K562 (cell line): Measurements from ENCODE around the gene NAA80. TPM values are rescaled to one million over a fixed set of nuclear protein-coding genes. Genes with fewer than 3 reads are reported as not detected.

Experiments
- ETV5 ChIP-seq: sonication (generic); formaldehyde crosslinking; IDR thresholded peaks from 2 replicates; pipeline ENCODE4 v1.4.0; 2020; ENCODE audit warnings: low read depth, mild to moderate bottlenecking, missing genetic modification reagents
- FIP1L1 ChIP-seq: fragments of 200-400 bp; formaldehyde crosslinking; IDR thresholded peaks from 2 replicates; pipeline ENCODE4 v1.6.1; 2018; ENCODE audit warnings: mild to moderate bottlenecking, low read depth, low read length; ENCODE audit not compliant: poor library complexity, severe bottlenecking
- MAFG ChIP-seq: fragments of 450-650 bp; conservative IDR thresholded peaks from 2 replicates; pipeline ENCODE4 v1.6.1; 2016; ENCODE audit warnings: missing genetic modification characterization, missing compliant biosample characterization
- NFRKB ChIP-seq: fragments of 450-650 bp; IDR thresholded peaks from 2 replicates; pipeline ENCODE4 v1.6.1; 2016; ENCODE audit warnings: low read depth
- SP1 ChIP-seq: sonication (generic); formaldehyde crosslinking; IDR thresholded peaks from 2 replicates; pipeline ENCODE4 v1.8.1; 2022; ENCODE audit warnings: mild to moderate bottlenecking, missing genetic modification reagents
- ZNF217 ChIP-seq: sonication (generic); formaldehyde crosslinking; IDR thresholded peaks from 2 replicates; pipeline ENCODE4 v1.8.0; 2022; ENCODE audit warnings: mild to moderate bottlenecking, missing genetic modification reagents
- ZNF311 ChIP-seq: fragments of 250-450 bp; sonication (Bioruptor Pico); IDR thresholded peaks from 2 replicates; pipeline ENCODE4 v1.4.0; 2020; ENCODE audit warnings: mild to moderate bottlenecking, moderate library complexity
- ZNF586 ChIP-seq: fragments of 450-650 bp; formaldehyde crosslinking; conservative IDR thresholded peaks from 2 replicates; pipeline ENCODE4 v1.4.0; 2020; ENCODE audit warnings: mild to moderate bottlenecking, moderate library complexity
- polyA plus RNA-seq, 8 experiments: library from polyadenylated mRNA; depleted of rRNA in 4 of 8; stranded (reverse) in 5 of 8; unstranded in 3 of 8; fragments of >200 nt; fragmentation: Nextera tagmentation in 2 of 8; fragmentation: Illumina TruSeq in 1 of 8; extraction: Ambion mirVana in 2 of 8; extraction: Trizol in 1 of 8; gene quantifications; 2 replicates each; pipeline versions ENCODE4 v1.2.1 to v1.2.3, GENCODE V29; 2011 to 2014; ENCODE audit warnings: inconsistent platforms in 1 of 8, missing spikeins in 1 of 8
- total RNA-seq, 7 experiments: library from RNA; depleted of rRNA in 6 of 7; stranded (reverse); fragments of >200 nt in 6 of 7; fragmentation: Illumina TruSeq in 2 of 7; extraction: Trizol in 2 of 7; gene quantifications; 2 replicates each; pipeline versions ENCODE4 v1.2.1 to v1.2.3, GENCODE V29; 2011 to 2021; ENCODE audit warnings: low replicate concordance in 1 of 7
- TF ChIP-seq, protein P1 (sequence below): fragments of 450-650 bp; IDR thresholded peaks from 2 replicates; pipeline ENCODE4 v1.7.1; 2018; ENCODE audit warnings: mild to moderate bottlenecking, low read depth; ENCODE audit not compliant: partially characterized antibody
- TF ChIP-seq, protein P2 (sequence below): sonication (generic); formaldehyde crosslinking; IDR thresholded peaks from 2 replicates; pipeline ENCODE4 v1.8.1; 2023; ENCODE audit warnings: missing genetic modification reagents, mild to moderate bottlenecking, borderline replicate concordance
- TF ChIP-seq, protein P3 (sequence below), 2 experiments: IDR thresholded peaks; 2 replicates each; pipeline ENCODE4 v1.6.1; 2011; ENCODE audit warnings: borderline replicate concordance in 1 of 2, control low read depth in 1 of 2, low read depth in 1 of 2, low read length in 1 of 2, mild to moderate bottlenecking in 1 of 2, mixed read lengths in 1 of 2, moderate library complexity in 1 of 2; ENCODE audit not compliant: insufficient read depth in 1 of 2, insufficient read length in 1 of 2, poor library complexity in 1 of 2, severe bottlenecking in 1 of 2; ENCODE audit errors: extremely low read depth in 1 of 2
- TF ChIP-seq, protein P4 (sequence below): conservative IDR thresholded peaks from 2 replicates; pipeline ENCODE4 v1.6.1; 2011; ENCODE audit warnings: low read depth, mild to moderate bottlenecking, low read length; ENCODE audit not compliant: control insufficient read depth

Gene NAA80
- total and polyA plus RNA-seq, 9 of the 15 experiments (the other 6 are each of a cell fraction or from before 2014, with no cell fraction given): 0.82 to 24.0 (median 8.6) TPM

DNA sequence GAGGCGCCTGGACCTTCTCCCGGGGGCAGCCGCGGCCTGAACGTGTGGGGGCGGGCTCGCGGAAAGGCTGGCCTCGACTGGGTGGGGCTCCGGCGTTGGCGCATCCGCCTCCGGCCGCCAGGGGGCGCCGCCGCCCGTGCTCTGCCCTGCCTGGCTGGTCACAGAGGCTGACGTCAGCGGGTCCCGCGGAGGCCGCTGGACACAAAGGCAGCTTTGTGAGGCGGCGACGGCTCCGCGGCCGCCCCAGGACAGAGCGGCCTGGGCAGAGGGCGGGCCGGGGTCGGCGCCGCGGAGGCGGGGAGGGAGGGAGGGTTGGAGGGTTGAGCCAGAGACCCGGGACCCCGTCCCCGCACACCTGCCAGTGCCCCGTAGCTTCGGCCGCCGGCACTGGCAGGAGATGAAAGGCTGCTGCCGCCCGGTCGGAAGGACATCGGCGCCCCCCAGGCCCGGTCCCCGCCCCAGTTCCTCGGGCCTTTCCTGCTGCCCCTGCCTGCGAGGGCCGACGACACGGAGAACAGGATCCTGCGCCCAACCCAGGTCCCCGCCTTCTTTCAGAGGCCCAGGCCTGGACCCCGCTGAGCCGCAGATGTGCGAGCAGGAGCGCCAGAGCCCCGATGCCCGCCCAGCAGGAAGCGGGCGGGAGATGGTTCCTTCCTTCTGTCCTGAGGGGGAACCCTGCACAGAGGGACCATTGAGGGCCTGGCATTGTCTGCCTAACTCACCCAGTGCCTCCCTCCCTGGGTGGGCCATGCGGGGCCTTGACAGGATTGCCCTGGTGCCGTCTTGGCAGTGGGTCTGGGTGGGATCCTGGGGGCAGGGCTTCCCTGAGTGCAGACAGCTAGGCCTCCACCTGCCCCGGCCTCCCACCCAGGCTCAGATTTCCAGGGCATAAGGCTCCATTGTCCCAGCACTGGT lies 38.9 kb downstream of the NAA80 start (continued):
- TF ChIP-seq, protein P1, sequence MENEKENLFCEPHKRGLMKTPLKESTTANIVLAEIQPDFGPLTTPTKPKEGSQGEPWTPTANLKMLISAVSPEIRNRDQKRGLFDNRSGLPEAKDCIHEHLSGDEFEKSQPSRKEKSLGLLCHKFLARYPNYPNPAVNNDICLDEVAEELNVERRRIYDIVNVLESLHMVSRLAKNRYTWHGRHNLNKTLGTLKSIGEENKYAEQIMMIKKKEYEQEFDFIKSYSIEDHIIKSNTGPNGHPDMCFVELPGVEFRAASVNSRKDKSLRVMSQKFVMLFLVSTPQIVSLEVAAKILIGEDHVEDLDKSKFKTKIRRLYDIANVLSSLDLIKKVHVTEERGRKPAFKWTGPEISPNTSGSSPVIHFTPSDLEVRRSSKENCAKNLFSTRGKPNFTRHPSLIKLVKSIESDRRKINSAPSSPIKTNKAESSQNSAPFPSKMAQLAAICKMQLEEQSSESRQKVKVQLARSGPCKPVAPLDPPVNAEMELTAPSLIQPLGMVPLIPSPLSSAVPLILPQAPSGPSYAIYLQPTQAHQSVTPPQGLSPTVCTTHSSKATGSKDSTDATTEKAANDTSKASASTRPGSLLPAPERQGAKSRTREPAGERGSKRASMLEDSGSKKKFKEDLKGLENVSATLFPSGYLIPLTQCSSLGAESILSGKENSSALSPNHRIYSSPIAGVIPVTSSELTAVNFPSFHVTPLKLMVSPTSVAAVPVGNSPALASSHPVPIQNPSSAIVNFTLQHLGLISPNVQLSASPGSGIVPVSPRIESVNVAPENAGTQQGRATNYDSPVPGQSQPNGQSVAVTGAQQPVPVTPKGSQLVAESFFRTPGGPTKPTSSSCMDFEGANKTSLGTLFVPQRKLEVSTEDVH: no peak
- TF ChIP-seq, protein P2, sequence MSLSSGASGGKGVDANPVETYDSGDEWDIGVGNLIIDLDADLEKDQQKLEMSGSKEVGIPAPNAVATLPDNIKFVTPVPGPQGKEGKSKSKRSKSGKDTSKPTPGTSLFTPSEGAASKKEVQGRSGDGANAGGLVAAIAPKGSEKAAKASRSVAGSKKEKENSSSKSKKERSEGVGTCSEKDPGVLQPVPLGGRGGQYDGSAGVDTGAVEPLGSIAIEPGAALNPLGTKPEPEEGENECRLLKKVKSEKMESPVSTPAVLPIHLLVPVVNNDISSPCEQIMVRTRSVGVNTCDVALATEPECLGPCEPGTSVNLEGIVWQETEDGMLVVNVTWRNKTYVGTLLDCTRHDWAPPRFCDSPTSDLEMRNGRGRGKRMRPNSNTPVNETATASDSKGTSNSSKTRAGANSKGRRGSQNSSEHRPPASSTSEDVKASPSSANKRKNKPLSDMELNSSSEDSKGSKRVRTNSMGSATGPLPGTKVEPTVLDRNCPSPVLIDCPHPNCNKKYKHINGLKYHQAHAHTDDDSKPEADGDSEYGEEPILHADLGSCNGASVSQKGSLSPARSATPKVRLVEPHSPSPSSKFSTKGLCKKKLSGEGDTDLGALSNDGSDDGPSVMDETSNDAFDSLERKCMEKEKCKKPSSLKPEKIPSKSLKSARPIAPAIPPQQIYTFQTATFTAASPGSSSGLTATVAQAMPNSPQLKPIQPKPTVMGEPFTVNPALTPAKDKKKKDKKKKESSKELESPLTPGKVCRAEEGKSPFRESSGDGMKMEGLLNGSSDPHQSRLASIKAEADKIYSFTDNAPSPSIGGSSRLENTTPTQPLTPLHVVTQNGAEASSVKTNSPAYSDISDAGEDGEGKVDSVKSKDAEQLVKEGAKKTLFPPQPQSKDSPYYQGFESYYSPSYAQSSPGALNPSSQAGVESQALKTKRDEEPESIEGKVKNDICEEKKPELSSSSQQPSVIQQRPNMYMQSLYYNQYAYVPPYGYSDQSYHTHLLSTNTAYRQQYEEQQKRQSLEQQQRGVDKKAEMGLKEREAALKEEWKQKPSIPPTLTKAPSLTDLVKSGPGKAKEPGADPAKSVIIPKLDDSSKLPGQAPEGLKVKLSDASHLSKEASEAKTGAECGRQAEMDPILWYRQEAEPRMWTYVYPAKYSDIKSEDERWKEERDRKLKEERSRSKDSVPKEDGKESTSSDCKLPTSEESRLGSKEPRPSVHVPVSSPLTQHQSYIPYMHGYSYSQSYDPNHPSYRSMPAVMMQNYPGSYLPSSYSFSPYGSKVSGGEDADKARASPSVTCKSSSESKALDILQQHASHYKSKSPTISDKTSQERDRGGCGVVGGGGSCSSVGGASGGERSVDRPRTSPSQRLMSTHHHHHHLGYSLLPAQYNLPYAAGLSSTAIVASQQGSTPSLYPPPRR (CRISPR knock-in tag): no peak
- 0 out of 2 replicates have a peak, but pooled peaks have one; percentile 33 for TF ChIP-seq ETV5 (CRISPR knock-in tag)
- TF ChIP-seq, protein P3, sequence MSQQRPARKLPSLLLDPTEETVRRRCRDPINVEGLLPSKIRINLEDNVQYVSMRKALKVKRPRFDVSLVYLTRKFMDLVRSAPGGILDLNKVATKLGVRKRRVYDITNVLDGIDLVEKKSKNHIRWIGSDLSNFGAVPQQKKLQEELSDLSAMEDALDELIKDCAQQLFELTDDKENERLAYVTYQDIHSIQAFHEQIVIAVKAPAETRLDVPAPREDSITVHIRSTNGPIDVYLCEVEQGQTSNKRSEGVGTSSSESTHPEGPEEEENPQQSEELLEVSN (IDR thresholded peaks at IDR 0.05; ENCODE audit: borderline replicate concordance in 1 of 2, extremely low read depth in 1 of 2, insufficient read depth in 1 of 2, insufficient read length in 1 of 2, low read depth in 1 of 2, low read length in 1 of 2, poor library complexity in 1 of 2, severe bottlenecking in 1 of 2): peak in 1 of 2 experiments; percentile 39
- peak; percentile 80; the same call in 1 of the 2 replicates for TF ChIP-seq SP1
- TF ChIP-seq ZNF217 (CRISPR knock-in tag): no peak
- no peak for TF ChIP-seq FIP1L1
- TF ChIP-seq, protein P4, sequence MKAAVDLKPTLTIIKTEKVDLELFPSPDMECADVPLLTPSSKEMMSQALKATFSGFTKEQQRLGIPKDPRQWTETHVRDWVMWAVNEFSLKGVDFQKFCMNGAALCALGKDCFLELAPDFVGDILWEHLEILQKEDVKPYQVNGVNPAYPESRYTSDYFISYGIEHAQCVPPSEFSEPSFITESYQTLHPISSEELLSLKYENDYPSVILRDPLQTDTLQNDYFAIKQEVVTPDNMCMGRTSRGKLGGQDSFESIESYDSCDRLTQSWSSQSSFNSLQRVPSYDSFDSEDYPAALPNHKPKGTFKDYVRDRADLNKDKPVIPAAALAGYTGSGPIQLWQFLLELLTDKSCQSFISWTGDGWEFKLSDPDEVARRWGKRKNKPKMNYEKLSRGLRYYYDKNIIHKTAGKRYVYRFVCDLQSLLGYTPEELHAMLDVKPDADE: no peak
- no peak for TF ChIP-seq NFRKB
- no peak for TF ChIP-seq ZNF311 (CRISPR knock-in tag)
- TF ChIP-seq ZNF586 (CRISPR knock-in tag): no peak
- no peak for TF ChIP-seq MAFG (tag)
